HCT116 (cell line): ENCODE data around the gene INPP5E. TPM values are rescaled to one million over a fixed set of nuclear protein-coding genes. Genes with fewer than 3 reads are reported as not detected.

Experiments used
- ATAC-seq: fragments of 200-7000 bp; cut with Tn5 transposase; 2 replicates; pipeline ENCODE4 v1.9.1; 2020; ENCODE audit warnings: mild to moderate bottlenecking, moderate library complexity
- BruUV-seq: library from RNA; stranded (reverse); fragments of 400-500 nt; replicated peaks from 2 replicates; lab custom pipeline; 2021; lab: Mats Ljungman, UMichigan
- CTCF ChIA-PET: fragments of 300-600 bp; sonication (Branson Sonifier 250); formaldehyde crosslinking; loops from one replicate; lab custom pipeline; 2021; ENCODE audit warnings: antibody characterized with exemption; lab: Charles Lee
- POLR2A ChIA-PET: fragments of 300-600, 350-600 bp; sonication (Branson Sonifier 250); formaldehyde crosslinking; loops from one replicate; lab custom pipeline; 2021; ENCODE audit warnings: antibody characterized with exemption; lab: Charles Lee
- RAD21 ChIA-PET, 2 experiments: fragments of 300-600 bp; sonication (Branson Sonifier 250); formaldehyde crosslinking; loops; one replicate each; lab custom pipeline; 2023; ENCODE audit warnings: low total read pairs in 2 of 2; ENCODE audit not compliant: uncharacterized antibody in 2 of 2, unreplicated experiment in 2 of 2, low non-redundant PET in 1 of 2; lab: Charles Lee
- DNase-seq: peaks from one replicate; pipeline ENCODE4 v3.0.0-alpha.2; 2010; ENCODE audit warnings: low read depth, low spot score
- H2AFZ ChIP-seq: fragments of 200-600 bp; shearing (Covaris generic), sonication (generic); 2 replicates; pipeline ENCODE4 v1.6.1; 2017; ENCODE audit warnings: low read depth, mixed run types, mixed read lengths, antibody characterized with exemption, low read length; ENCODE audit not compliant: poor library complexity, severe bottlenecking
- H3K27ac ChIP-seq: 2 replicates; pipeline ENCODE4 v1.5.1; 2012; ENCODE audit warnings: low read depth, low read length
- H3K27me3 ChIP-seq: fragments of 200-600 bp; sonication (generic); 2 replicates; pipeline ENCODE4 v1.6.1; 2016; ENCODE audit warnings: mixed run types, low read length, mixed read lengths; ENCODE audit not compliant: insufficient read depth
- H3K36me3 ChIP-seq, 2 experiments: fragments of 200-500 bp in 1 of 2; fragments of 200-600 bp in 1 of 2; sonication (Bioruptor generic) in 1 of 2; sonication (generic) in 1 of 2; 2 replicates each; pipeline versions ENCODE4 v1.5.1 to v1.6.1; 2014 to 2016; ENCODE audit warnings: low read length in 2 of 2, inconsistent platforms in 1 of 2, mixed read lengths in 1 of 2, mixed run types in 1 of 2; ENCODE audit not compliant: insufficient read depth in 2 of 2, control insufficient read depth in 1 of 2
- H3K4me1 ChIP-seq, 2 experiments: fragments of 200-600 bp in 1 of 2; sonication (generic) in 1 of 2; 2 replicates each; pipeline versions ENCODE4 v1.5.1 to v1.6.1; 2012 to 2017; ENCODE audit warnings: low read length in 2 of 2, inconsistent platforms in 1 of 2, mild to moderate bottlenecking in 1 of 2, mixed read lengths in 1 of 2, mixed run types in 1 of 2, moderate library complexity in 1 of 2; ENCODE audit not compliant: insufficient read depth in 2 of 2, control insufficient read depth in 1 of 2
- H3K4me2 ChIP-seq: fragments of 200-600 bp; sonication (generic); 2 replicates; pipeline ENCODE4 v1.6.1; 2017; ENCODE audit warnings: mixed run types, low read length, mixed read lengths
- H3K4me3 ChIP-seq, 2 experiments: fragments of 200-600 bp in 1 of 2; sonication (generic) in 1 of 2; replicated peaks in 1 of 2; 2 replicates each; pipeline ENCODE4 v1.5.1; 2011 to 2016; ENCODE audit warnings: low read length in 2 of 2, control low read depth in 1 of 2, low read depth in 1 of 2, mild to moderate bottlenecking in 1 of 2, mixed read lengths in 1 of 2, mixed run types in 1 of 2
- H3K79me2 ChIP-seq: fragments of 200-600 bp; sonication (generic); 2 replicates; pipeline ENCODE4 v1.6.1; 2017; ENCODE audit warnings: mild to moderate bottlenecking, mixed run types, low read length, moderate library complexity, mixed read lengths; ENCODE audit not compliant: insufficient read depth
- H3K9ac ChIP-seq: fragments of 200-600 bp; sonication (generic); 2 replicates; pipeline ENCODE4 v1.6.1; 2016; ENCODE audit warnings: low read length, mixed read lengths
- H3K9me2 ChIP-seq: fragments of 200-600 bp; sonication (generic), shearing (Covaris generic); 2 replicates; pipeline ENCODE4 v1.6.1; 2017; ENCODE audit warnings: mixed run types, mild to moderate bottlenecking, moderate library complexity; ENCODE audit not compliant: insufficient read depth
- H3K9me3 ChIP-seq, 2 experiments: fragments of 200-500 bp in 1 of 2; fragments of 200-600 bp in 1 of 2; sonication (Bioruptor generic) in 1 of 2; sonication (generic) in 1 of 2; 2 replicates each; pipeline ENCODE4 v1.6.1; 2014 to 2017; ENCODE audit warnings: low read length in 2 of 2, mixed read lengths in 2 of 2, inconsistent platforms in 1 of 2, low read depth in 1 of 2, mild to moderate bottlenecking in 1 of 2, mixed run types in 1 of 2, moderate library complexity in 1 of 2; ENCODE audit not compliant: control insufficient read depth in 1 of 2, insufficient read depth in 1 of 2
- H4K20me1 ChIP-seq: fragments of 200-600 bp; sonication (generic), shearing (Covaris generic); 2 replicates; pipeline ENCODE4 v1.6.1; 2017; ENCODE audit warnings: mixed run types, mild to moderate bottlenecking, moderate library complexity; ENCODE audit not compliant: insufficient read depth
- ELF1 ChIP-seq: IDR thresholded peaks from 2 replicates; pipeline ENCODE4 v1.6.1; 2012; ENCODE audit warnings: low read depth, borderline replicate concordance
- EZH2phosphoT487 ChIP-seq: fragments of 200-600 bp; IDR thresholded peaks from 2 replicates; pipeline ENCODE4 v1.6.1; 2018; ENCODE audit warnings: antibody characterized with exemption, borderline replicate concordance
- JUND ChIP-seq: IDR thresholded peaks from 2 replicates; pipeline ENCODE4 v1.6.1; 2012
- REST ChIP-seq: IDR thresholded peaks from 2 replicates; pipeline ENCODE4 v1.6.1; 2012; ENCODE audit warnings: low read depth
- SRF ChIP-seq: IDR thresholded peaks from 2 replicates; pipeline ENCODE4 v1.6.1; 2012; ENCODE audit warnings: low read depth
- ZBTB33 ChIP-seq: IDR thresholded peaks from 2 replicates; pipeline ENCODE4 v1.6.1; 2011; ENCODE audit warnings: mild to moderate bottlenecking, low read length, moderate library complexity; ENCODE audit not compliant: insufficient replicate concordance; ENCODE audit errors: extremely low read depth
- intact Hi-C: fragments of 100-400 bp; cut with micrococcal nuclease; formaldehyde crosslinking; loops from 2 replicates; pipeline ENCODE4 v1.10.0; 2022
- total RNA-seq: library from RNA; stranded (reverse); gene quantifications from one replicate; pipeline ENCODE4 v1.2.1, GENCODE V29; 2021; ENCODE audit not compliant: unreplicated experiment

INPP5E gene
- total RNA-seq, 1 experiment from 2014 or later = 23.8 TPM

GRCh38 chr9:136396219-136396515 lies 43.5 kb downstream of the INPP5E start:
- Histone ChIP-seq H3K9me3 (no peaks in the 10 kb centered on the region), H2AFZ (no peak overlapping the region), H3K4me1 (peaks cover 7 to 16% of the 10 kb centered on the region in 2 experiments), H3K4me2 (no peak overlapping the region), H3K27me3 (no peaks in the 10 kb centered on the region), H3K9me2 (no peaks in the 10 kb centered on the region), H3K79me2 (peaks cover 60% of the 10 kb centered on the region), H3K27ac (no peak overlapping the region), H3K4me3 (no peak overlapping the region), H4K20me1 (no peaks in the 10 kb centered on the region), H3K9ac (no peak overlapping the region), H3K36me3 (peaks cover 42 to 61% of the 10 kb centered on the region in 2 experiments)
- TF ChIP-seq ZBTB33 (no peak), EZH2phosphoT487 (no peak)
- DNase-seq (no peak), ATAC-seq (no peak)
- CTCF ChIA-PET = no interaction called here
- RAD21 ChIA-PET = no interaction called here
- POLR2A ChIA-PET = no interaction called here
- intact Hi-C loops = no loop called here
- BruUV-seq = no TSS peak

GRCh38 chr9:136395345-136396218 lies 44.1 kb downstream of the INPP5E start:
- H4K20me1 ChIP-seq = no peaks in the 10 kb centered on the region
- H3K27me3 ChIP-seq = no peaks in the 10 kb centered on the region
- no TSS peak for BruUV-seq
- no peak overlapping the region for H3K9ac ChIP-seq
- H3K27ac ChIP-seq = no peak overlapping the region
- CTCF ChIA-PET = no interaction called here
- H3K4me1 ChIP-seq = peaks cover 7 to 14% of the 10 kb centered on the region in 2 experiments
- H3K9me3 ChIP-seq = no peaks in the 10 kb centered on the region
- H3K4me2 ChIP-seq = no peak overlapping the region
- H3K9me2 ChIP-seq = no peaks in the 10 kb centered on the region
- ATAC-seq (no peak), DNase-seq (no peak)
- intact Hi-C loops = no loop called here
- H3K4me3 ChIP-seq = no peak overlapping the region
- peaks cover 44 to 61% of the 10 kb centered on the region in 2 experiments for H3K36me3 ChIP-seq
- RAD21 ChIA-PET = no interaction called here
- peaks cover 60% of the 10 kb centered on the region for H3K79me2 ChIP-seq
- no peak overlapping the region for H2AFZ ChIP-seq
- POLR2A ChIA-PET = no interaction called here
- no peak for TF ChIP-seq EZH2phosphoT487
- TF ChIP-seq JUND = no peak
- no peak for TF ChIP-seq REST
- no peak for TF ChIP-seq ZBTB33
- TF ChIP-seq SRF = no peak
- TF ChIP-seq ELF1 = no peak
